ENCODE results near the gene TMEM181.
"Not testable (repeated sequence)": the region's sequence is repeated elsewhere in the genome, so short reads cannot be mapped to it uniquely, and the experiment has no call there.

Gene TMEM181

GRCh38 chr6:158538741-158539140 is 21.1 kb upstream of the TMEM181 start:
- no peak for DNase-seq

- DNase-seq = no peak
Measured at GRCh38 chr6:158539413-158539812, 20.5 kb upstream of the TMEM181 start.

GRCh38 chr6:158539881-158540280 is 20.0 kb upstream of the TMEM181 start:
- no peak for DNase-seq

GRCh38 chr6:158543606-158544185 is 16.2 kb upstream of the TMEM181 start:
- no peak for DNase-seq

- DNase-seq = no peak
Measured at GRCh38 chr6:158544428-158544827, 15.5 kb upstream of the TMEM181 start.

- no peak for DNase-seq
Measured at GRCh38 chr6:158545043-158545966, 14.6 kb upstream of the TMEM181 start.

GRCh38 chr6:158548418-158549161 is 11.3 kb upstream of the TMEM181 start:
- no peak for DNase-seq

GRCh38 chr6:158552055-158552795 is 7.7 kb upstream of the TMEM181 start:
- DNase-seq = no peak

- no peak for DNase-seq
Measured at GRCh38 chr6:158552796-158553138, 7.1 kb upstream of the TMEM181 start.

GRCh38 chr6:158554611-158555361 is 5.1 kb upstream of the TMEM181 start:
- DNase-seq = no peak

- DNase-seq = no peak
Measured at GRCh38 chr6:158556113-158556512, 3.8 kb upstream of the TMEM181 start.

GRCh38 chr6:158557110-158557509 is 2.8 kb upstream of the TMEM181 start:
- DNase-seq = not testable (repeated sequence)

- DNase-seq = no peak
Measured at GRCh38 chr6:158557927-158558326, 2.0 kb upstream of the TMEM181 start.

GRCh38 chr6:158558415-158559306 is 1.2 kb upstream of the TMEM181 start:
- DNase-seq = no peak

- no peak for DNase-seq
Measured at GRCh38 chr6:158559338-158559894, 475 bp upstream of the TMEM181 start.

- DNase-seq = peak in 1 of 5 experiments; percentile 26
Measured at GRCh38 chr6:158560836-158561320, 987 bp downstream of the TMEM181 start.

GRCh38 chr6:158561321-158561884 is 1.5 kb downstream of the TMEM181 start:
- DNase-seq = no peak

GRCh38 chr6:158561938-158562337 is 2.0 kb downstream of the TMEM181 start:
- no peak for DNase-seq

GRCh38 chr6:158564243-158565121 is 4.6 kb downstream of the TMEM181 start:
- DNase-seq = peak in 3 of 5 experiments; percentile 13 to 61 (median 60)

All from T-helper 2 cell (primary cell).